GM21390 (cell line): ENCODE data around the gene WDR70.
"Not testable (repeated sequence)": the region's sequence is repeated elsewhere in the genome, so short reads cannot be mapped to it uniquely, and the experiment has no call there.

ENCODE experiments used
- ATAC-seq: cut with Tn5 transposase; IDR thresholded peaks from one replicate; pipeline ENCODE4 v1.9.1; 2021; ENCODE audit not compliant: unreplicated experiment

The WDR70 gene

DNA sequence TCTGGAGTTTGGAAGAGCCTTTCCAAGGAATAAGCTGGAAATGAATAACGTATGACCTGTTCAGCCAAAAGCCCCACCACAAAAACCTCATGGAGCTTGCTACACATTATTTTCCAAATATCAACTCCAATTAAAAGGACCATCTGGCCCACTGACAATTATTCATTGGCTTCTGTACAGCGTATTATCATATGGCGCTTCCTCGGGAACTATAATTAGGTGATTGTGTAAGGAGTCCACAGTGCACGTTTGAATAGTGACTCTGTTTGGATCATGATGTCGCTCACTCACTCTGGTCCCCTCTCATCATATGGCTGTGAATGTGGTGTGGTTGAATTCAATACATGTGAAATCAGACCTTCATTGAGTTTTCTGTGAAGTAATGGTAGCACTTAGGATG, 408.6 kb downstream of the WDR70 start:
- no peak for ATAC-seq

DNA sequence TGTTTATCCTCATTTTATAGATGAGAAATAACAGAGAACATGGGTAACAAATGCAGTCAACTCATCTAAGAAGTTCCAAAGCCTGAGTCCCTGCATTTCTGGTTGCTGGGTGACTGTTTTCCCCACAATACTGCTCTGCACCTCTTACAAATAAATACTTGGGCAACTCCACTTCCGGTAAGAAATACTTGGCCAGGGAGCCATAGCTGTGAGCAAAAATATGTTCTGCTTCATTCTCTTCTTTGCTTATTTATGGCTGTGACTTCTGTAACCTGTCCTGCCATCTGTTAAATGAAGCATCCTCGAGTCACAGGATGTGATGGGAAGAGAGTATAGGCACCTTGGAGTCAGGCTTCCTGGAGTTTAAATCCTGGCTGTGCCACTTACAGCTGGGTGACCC, 410.9 kb downstream of the WDR70 start:
- no peak for ATAC-seq

DNA sequence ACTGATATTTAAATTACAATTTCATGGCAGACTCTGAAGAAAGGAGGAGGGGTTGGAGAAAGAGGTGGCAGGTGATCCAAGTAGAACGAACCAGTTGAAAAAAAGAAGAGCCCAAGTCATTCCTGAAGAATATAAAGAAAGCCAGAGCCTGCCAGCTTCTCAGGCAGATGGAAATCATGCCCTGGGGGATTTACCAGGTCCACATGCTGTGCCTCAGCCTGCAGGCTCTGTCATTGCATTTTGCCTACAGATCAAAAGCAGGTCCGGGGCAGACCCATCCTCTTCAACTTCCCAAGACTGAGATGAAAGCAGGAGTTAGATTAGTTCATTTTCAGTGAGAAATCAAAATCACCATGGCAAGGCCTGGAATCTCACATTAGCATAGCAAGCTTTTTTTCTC, 412.2 kb downstream of the WDR70 start:
- no peak for ATAC-seq

DNA sequence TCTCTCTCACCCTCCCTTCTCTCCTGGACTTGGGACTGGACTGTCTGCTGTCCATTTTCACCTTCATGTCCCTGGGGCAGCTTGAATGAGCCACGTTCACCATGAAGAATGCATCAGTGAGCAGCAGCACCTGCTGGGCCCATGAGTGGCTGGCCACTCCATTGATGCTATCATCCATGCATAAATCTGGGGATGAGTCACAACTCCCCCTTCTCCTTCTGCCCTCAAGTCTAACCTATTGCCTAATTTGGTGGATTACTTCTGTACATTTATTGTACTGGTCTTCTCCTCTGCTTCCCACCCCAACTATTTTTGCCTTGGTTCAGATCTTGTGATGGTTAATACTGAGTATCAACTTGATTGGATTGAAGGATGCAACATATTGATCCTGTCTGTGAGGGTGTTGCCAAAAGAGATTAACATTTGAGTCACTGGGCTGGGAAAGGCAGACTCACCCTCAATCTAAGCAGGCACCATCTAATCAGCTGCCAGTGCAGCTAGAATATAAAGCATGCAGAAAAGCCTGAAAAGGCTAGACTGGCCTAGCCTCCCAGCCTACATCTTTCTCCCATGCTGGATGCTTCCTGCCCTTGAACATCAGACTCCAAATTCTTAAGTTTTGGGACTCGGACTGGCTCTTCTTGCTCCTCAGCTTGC, 414.0 kb downstream of the WDR70 start:
- ATAC-seq, result no peak

DNA sequence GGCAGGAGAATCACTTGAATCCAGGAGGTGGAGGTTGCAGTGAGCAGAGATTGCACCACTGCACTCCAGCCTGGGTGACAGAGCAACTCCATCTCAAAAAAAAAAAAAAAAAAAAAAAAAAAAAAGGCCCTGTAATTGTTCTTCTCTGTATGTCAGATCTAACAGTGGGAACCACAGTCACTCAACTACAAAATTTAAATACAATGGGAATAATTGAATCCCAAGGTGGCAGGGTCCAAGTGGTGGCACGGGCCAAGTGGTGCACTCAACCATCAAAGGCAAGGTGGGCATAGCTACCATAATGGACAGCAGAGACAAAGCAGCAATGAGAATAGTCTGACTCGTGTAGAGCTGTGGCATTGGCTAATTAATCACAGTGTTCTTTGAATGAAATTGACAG, 416.2 kb downstream of the WDR70 start:
- not testable (repeated sequence) for ATAC-seq

DNA sequence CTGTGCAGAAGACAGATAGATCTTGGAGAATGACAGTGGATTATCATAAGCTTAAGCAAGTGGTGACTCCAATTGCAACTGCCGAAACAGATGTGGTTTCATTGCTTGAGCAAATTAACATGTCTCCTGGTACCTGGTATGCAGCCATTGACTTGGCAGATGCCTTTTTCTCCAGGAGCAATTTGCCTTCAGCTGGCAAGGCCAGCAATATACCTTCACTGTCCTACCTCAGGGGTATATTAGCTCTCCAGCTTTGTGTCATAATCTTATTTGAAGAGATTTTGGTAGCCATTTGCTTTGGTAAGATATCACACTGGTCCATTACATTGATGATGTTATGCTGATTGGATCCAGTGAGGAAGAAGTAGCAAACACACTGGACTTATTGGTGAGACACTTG, 417.3 kb downstream of the WDR70 start:
- ATAC-seq, result not testable (repeated sequence)

DNA sequence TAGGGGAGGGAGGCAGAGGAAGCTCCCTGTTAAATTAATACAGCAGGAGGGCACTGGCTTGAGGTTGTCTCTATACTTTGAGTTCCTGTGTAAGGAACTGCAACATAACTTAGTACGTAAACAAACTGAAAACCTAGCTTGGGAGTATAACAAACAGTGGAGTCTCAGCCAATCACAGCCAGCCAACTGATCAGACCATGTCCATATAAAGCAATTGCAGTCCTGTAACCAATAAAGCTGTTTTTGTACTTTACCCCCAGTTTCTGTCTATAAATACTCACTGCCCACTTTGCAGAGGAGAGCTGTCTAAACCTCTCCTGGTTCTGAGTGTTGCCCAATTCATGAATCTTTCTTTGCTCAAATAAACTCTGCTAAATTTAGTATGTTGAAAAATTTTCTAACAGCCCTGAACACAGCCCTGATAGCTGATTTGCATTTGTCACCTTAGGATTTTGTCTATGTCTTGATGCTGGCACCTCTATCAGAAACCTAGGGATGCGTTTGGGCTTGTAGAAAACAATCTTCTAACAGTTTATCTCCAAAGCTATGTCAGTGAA, 420.8 kb downstream of the WDR70 start:
- no peak for ATAC-seq

DNA sequence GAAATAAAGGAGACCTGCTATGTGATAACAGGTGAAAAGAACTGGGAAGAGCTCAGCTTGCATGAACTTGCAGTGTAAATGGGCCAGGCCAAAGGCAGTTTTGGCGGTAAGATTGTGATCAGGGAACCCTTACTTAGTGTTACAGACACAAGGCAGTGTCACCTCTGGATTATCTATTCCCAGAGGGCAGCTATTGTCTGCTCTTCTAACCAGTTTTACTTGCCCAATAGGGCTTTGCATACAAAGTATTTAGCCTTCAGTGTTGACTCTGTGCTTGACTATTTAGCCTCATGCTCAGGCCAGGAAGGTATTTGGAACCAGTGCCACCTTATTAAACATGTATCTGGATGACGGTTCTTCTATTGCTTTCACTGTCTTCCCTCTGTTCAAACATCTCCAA, 422.4 kb downstream of the WDR70 start:
- ATAC-seq, result no peak
